NCI-H2171 (cell line): ENCODE data around the gene SLC6A13.

ENCODE experiments used
- DNase-seq: peaks from one replicate; lab custom pipeline; 2025; lab: John Stamatoyannopoulos, UW

The SLC6A13 gene

GRCh38 chr12:177980-178828 is 84.4 kb downstream of the SLC6A13 start:
- no peak for DNase-seq

- DNase-seq, result no peak
Observed at GRCh38 chr12:177336-177979, 85.2 kb downstream of the SLC6A13 start.

GRCh38 chr12:176321-177181 is 86.1 kb downstream of the SLC6A13 start:
- DNase-seq, result peak; percentile 97

- DNase-seq, result no peak
Observed at GRCh38 chr12:175759-176158, 86.9 kb downstream of the SLC6A13 start.

- peak; percentile 61 for DNase-seq
Observed at GRCh38 chr12:175250-175649, 87.4 kb downstream of the SLC6A13 start.

- DNase-seq, result no peak
Observed at GRCh38 chr12:174596-174995, 88.0 kb downstream of the SLC6A13 start.

- no peak for DNase-seq
Observed at GRCh38 chr12:174124-174523, 88.5 kb downstream of the SLC6A13 start.

- no peak for DNase-seq
Observed at GRCh38 chr12:172732-173161, 89.9 kb downstream of the SLC6A13 start.

GRCh38 chr12:171743-172676 is 90.6 kb downstream of the SLC6A13 start:
- DNase-seq, result no peak

- DNase-seq, result no peak
Observed at GRCh38 chr12:171276-171675, 91.4 kb downstream of the SLC6A13 start.
